CD4-positive, alpha-beta memory T cell (primary cell): ENCODE data around the gene ADAM10. TPM values are rescaled to one million over a fixed set of nuclear protein-coding genes. Genes with fewer than 3 reads are reported as not detected.

ENCODE experiments used
- CTCF ChIA-PET: fragments of 350-600 bp; sonication (Branson Sonifier 250); formaldehyde crosslinking; loops from one replicate; lab custom pipeline; 2021; ENCODE audit warnings: inconsistent platforms; ENCODE audit not compliant: partially characterized antibody; lab: Charles Lee
- POLR2A ChIA-PET: fragments of 350-600 bp; sonication (Branson Sonifier 250); formaldehyde crosslinking; loops from one replicate; lab custom pipeline; 2021; ENCODE audit not compliant: partially characterized antibody; lab: Charles Lee
- DNase-seq, 5 donors: peaks; one replicate each; pipeline versions ENCODE4 v3.0.0 to v3.0.0-alpha.2; 2020 to 2022; ENCODE audit warnings: mixed read lengths in 1 of 5
- H3K27ac ChIP-seq: one replicate; pipeline ENCODE4 v1.7.0; 2013; ENCODE audit warnings: low read depth, low read length
- H3K27me3 ChIP-seq: 2 replicates; pipeline ENCODE4 v1.7.0; 2013; ENCODE audit warnings: mild to moderate bottlenecking, low read length, moderate library complexity; ENCODE audit not compliant: insufficient read depth
- H3K36me3 ChIP-seq: 2 replicates; pipeline ENCODE4 v1.7.0; 2013; ENCODE audit warnings: mild to moderate bottlenecking, low read length, moderate library complexity; ENCODE audit not compliant: insufficient read depth
- H3K4me1 ChIP-seq: 2 replicates; pipeline ENCODE4 v1.7.0; 2013; ENCODE audit warnings: mild to moderate bottlenecking, low read length, moderate library complexity; ENCODE audit not compliant: insufficient read depth
- H3K4me3 ChIP-seq, 2 donors: one replicate each; pipeline ENCODE4 v1.7.0; 2013; ENCODE audit warnings: low read length in 2 of 2, mild to moderate bottlenecking in 1 of 2
- H3K9me3 ChIP-seq, 2 donors: one replicate each; pipeline ENCODE4 v1.7.0; 2013; ENCODE audit warnings: low read length in 2 of 2, control low read depth in 1 of 2; ENCODE audit not compliant: control insufficient read depth in 1 of 2
- H3K27ac Mint-ChIP-seq, 7 donors: one replicate each; pipeline ENCODE4 v1.8.0; 2020 to 2021; ENCODE audit warnings: mixed read lengths in 7 of 7, mild to moderate bottlenecking in 6 of 7, inconsistent platforms in 3 of 7, moderate library complexity in 3 of 7
- H3K27me3 Mint-ChIP-seq, 2 donors: one replicate each; pipeline ENCODE4 v1.8.0; 2020 to 2021; ENCODE audit warnings: mixed read lengths in 2 of 2
- H3K36me3 Mint-ChIP-seq, 2 donors: one replicate each; pipeline ENCODE4 v1.8.0; 2020 to 2021; ENCODE audit warnings: mixed read lengths in 2 of 2, inconsistent platforms in 1 of 2, mild to moderate bottlenecking in 1 of 2
- H3K4me1 Mint-ChIP-seq, 4 donors: one replicate each; pipeline ENCODE4 v1.8.0; 2020 to 2021; ENCODE audit warnings: mixed read lengths in 4 of 4, mild to moderate bottlenecking in 1 of 4
- H3K4me3 Mint-ChIP-seq, 8 donors: one replicate each; pipeline ENCODE4 v1.8.0; 2020 to 2021; ENCODE audit warnings: mixed read lengths in 8 of 8, mild to moderate bottlenecking in 7 of 8, moderate library complexity in 6 of 8, inconsistent platforms in 3 of 8
- H3K9me3 Mint-ChIP-seq, 8 donors: one replicate each; pipeline ENCODE4 v1.8.0; 2020 to 2021; ENCODE audit warnings: mixed read lengths in 8 of 8, mild to moderate bottlenecking in 5 of 8, inconsistent platforms in 3 of 8, moderate library complexity in 1 of 8
- intact Hi-C: fragments of 100-400 bp; cut with micrococcal nuclease; formaldehyde crosslinking; loops from one replicate; pipeline ENCODE4 v1.15.1; 2023
- polyA plus RNA-seq, 2 donors: library from polyadenylated mRNA; unstranded; fragments of 300-500 nt; fragmentation: Illumina TruSeq; gene quantifications; one replicate each; pipeline ENCODE4 v1.2.3, GENCODE V29; 2021
- total RNA-seq, 2 experiments: library from RNA; stranded (reverse); gene quantifications; one replicate each; pipeline ENCODE4 v1.2.3, GENCODE V29; 2021

ADAM10 gene
- total and polyA plus RNA-seq, 4 experiments from 2014 or later, result 129 to 258 (median 135) TPM

DNA sequence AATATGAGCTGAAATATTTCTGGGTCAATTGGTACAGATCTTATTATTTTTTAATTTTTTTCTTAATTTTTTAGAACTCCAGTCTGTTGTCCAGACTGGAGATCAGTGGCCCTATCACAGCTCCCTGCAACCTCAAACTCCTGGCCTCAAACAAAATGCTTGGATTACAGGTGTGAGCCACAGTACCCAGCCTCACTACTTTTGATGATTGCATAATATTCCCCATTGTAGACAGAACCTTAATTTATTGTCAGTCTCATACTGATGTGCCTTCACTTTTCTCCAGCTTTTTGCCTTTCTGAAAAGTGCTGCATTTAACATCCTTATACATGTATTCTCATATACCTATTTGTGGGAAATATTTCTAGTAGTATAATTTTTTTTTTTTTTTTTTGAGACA lies 172.8 kb downstream of the ADAM10 start:
- Histone ChIP-seq H3K4me1 (no peaks in the 10 kb centered on the region), H3K27me3 (no peaks in the 10 kb centered on the region), H3K27ac (no peak overlapping the region), H3K36me3 (no peaks in the 10 kb centered on the region), H3K9me3 (no peaks in the 10 kb centered on the region), H3K4me3 (no peak overlapping the region)
- Mint-ChIP-seq H3K27me3 (no peaks in the 10 kb centered on the region), H3K36me3 (no peaks in the 10 kb centered on the region), H3K4me3 (no peak overlapping the region), H3K27ac (no peak overlapping the region), H3K4me1 (peaks cover 6 to 11% (median 7%) of the 10 kb centered on the region in 4 donors), H3K9me3 (peaks cover 0 to 4% (median 0%) of the 10 kb centered on the region in 8 donors)
- no peak for DNase-seq
- intact Hi-C loops, result no loop called here
- POLR2A ChIA-PET, result no interaction called here
- CTCF ChIA-PET, result no interaction called here

DNA sequence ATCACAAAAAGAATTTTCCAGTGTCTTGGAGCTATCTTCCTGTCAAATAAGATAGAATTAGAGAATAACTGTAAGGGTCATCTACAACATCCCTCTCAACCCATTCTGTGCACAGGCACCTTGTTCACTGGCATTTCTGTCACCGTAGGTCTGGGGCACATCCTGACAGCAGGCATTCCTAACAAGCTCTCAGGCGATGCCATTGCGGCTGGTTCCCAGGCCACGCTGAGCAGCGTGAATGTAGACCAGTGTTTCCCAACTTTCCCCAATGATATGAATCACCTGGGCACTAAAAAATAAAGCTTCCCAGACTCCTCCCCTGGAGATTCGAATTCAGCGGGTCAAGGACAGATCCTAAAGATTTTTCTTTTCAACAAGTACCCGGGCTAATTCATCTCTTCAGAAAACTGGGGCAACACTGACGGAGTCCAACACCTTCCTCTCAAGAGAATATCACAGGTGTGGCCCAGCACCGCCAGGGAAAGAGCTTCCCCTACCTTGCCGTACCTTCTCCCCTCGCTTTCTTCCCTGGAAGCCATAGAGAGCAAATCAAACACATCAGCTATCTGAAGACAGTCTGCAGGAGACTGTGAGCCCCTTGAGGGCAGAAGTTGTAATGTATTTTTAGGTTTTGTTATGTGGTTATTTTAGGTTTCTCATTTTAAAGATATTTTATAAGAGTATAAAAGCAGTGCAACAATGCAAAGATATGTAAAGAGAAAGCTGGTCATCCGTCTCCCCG lies 174.3 kb downstream of the ADAM10 start:
- no peak for DNase-seq
- H3K4me1 Mint-ChIP-seq, result peaks cover 6 to 11% (median 7%) of the 10 kb centered on the region in 4 donors
- H3K36me3 Mint-ChIP-seq, result no peaks in the 10 kb centered on the region
- Histone ChIP-seq H3K27ac (no peak overlapping the region), H3K27me3 (no peaks in the 10 kb centered on the region), H3K4me1 (no peaks in the 10 kb centered on the region), H3K36me3 (no peaks in the 10 kb centered on the region), H3K4me3 (no peak overlapping the region), H3K9me3 (no peaks in the 10 kb centered on the region)
- no peaks in the 10 kb centered on the region for H3K27me3 Mint-ChIP-seq
- H3K27ac Mint-ChIP-seq, result peak overlapping the region in 4 of 7 donors; percentile 11 to 66 (median 44)
- peak overlapping the region in 1 of 8 donors; percentile 34 for H3K4me3 Mint-ChIP-seq
- ChIA-PET POLR2A (interaction anchor here (1.2 kb wide), 1 partner anchor 14 kb away, joined by 5 read pairs; no protein-coding TSS in a partner anchor), CTCF (interaction anchor here (1.2 kb wide), 1 partner anchor 13 kb away, joined by 4 read pairs; no protein-coding TSS in a partner anchor)
- H3K9me3 Mint-ChIP-seq, result peaks cover 0 to 4% (median 0%) of the 10 kb centered on the region in 8 donors
- intact Hi-C loops, result no loop called here

DNA sequence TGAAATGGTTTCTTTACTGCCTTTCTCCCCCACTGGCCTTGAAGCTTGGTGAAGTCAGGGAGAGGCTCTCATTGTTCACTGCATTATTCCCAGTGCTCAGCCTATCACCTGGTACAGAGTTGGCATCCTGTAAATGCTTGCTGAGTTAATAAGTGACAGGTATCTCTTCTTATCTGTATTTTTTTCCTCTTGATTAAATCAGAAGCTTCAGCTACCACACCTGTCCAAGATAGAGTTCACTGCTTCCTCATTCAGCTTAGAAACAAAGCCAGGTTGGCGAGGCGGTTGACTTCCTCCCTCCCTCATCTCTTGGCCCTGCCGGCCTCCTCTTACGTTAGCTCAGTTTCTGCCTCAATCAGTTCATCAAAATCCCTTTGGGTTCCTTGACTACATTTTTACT lies 174.9 kb downstream of the ADAM10 start:
- Mint-ChIP-seq H3K4me3 (peak overlapping the region in 1 of 8 donors; percentile 34), H3K36me3 (no peaks in the 10 kb centered on the region), H3K27ac (peak overlapping the region in 4 of 7 donors; percentile 11 to 66 (median 38)), H3K9me3 (peaks cover 0 to 4% (median 0%) of the 10 kb centered on the region in 8 donors), H3K4me1 (peaks cover 6 to 11% (median 7%) of the 10 kb centered on the region in 4 donors), H3K27me3 (no peaks in the 10 kb centered on the region)
- Histone ChIP-seq H3K27ac (no peak overlapping the region), H3K4me3 (no peak overlapping the region), H3K27me3 (no peaks in the 10 kb centered on the region), H3K4me1 (no peaks in the 10 kb centered on the region), H3K9me3 (peaks cover 0 to 2% of the 10 kb centered on the region in 2 donors), H3K36me3 (no peaks in the 10 kb centered on the region)
- CTCF ChIA-PET, result interaction anchor here (1.2 kb wide), 1 partner anchor 14 kb away, joined by 4 read pairs; no protein-coding TSS in a partner anchor
- POLR2A ChIA-PET, result no interaction called here
- intact Hi-C loops, result no loop called here
- no peak for DNase-seq

DNA sequence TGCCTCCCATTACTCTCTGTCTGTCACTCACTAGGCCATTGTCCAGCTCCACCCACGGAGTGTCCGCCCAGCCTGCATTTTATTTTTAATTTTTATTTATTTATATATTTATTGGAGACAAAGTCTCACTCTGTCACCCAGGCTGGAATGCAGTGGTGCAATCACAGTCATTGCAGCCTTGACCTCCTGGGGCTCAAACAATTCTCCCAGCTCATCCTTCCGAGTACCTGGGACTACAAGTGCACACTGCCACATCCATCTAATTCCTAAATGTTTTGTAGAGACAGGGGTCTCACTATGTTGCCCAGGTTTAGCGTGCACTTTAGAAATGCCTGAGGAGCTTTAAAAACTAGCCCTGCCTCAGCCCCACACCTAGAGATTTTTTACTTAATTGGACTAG lies 176.2 kb downstream of the ADAM10 start:
- H3K27ac Mint-ChIP-seq, result no peak overlapping the region
- CTCF ChIA-PET, result interaction anchor here (1.3 kb wide), 1 partner anchor 11 kb away, joined by 4 read pairs; no protein-coding TSS in a partner anchor
- no peaks in the 10 kb centered on the region for H3K36me3 ChIP-seq
- POLR2A ChIA-PET, result no interaction called here
- no peak for DNase-seq
- H3K4me1 ChIP-seq, result peaks cover 4% of the 10 kb centered on the region
- intact Hi-C loops, result no loop called here
- no peaks in the 10 kb centered on the region for H3K27me3 Mint-ChIP-seq
- no peak overlapping the region for H3K27ac ChIP-seq
- H3K9me3 Mint-ChIP-seq, result peaks cover 0 to 7% (median 0%) of the 10 kb centered on the region in 8 donors
- H3K4me1 Mint-ChIP-seq, result peaks cover 6 to 16% (median 10%) of the 10 kb centered on the region in 4 donors
- H3K36me3 Mint-ChIP-seq, result no peaks in the 10 kb centered on the region
- H3K9me3 ChIP-seq, result peaks cover 0 to 5% of the 10 kb centered on the region in 2 donors
- H3K4me3 Mint-ChIP-seq, result no peak overlapping the region
- no peak overlapping the region for H3K4me3 ChIP-seq
- H3K27me3 ChIP-seq, result no peaks in the 10 kb centered on the region

DNA sequence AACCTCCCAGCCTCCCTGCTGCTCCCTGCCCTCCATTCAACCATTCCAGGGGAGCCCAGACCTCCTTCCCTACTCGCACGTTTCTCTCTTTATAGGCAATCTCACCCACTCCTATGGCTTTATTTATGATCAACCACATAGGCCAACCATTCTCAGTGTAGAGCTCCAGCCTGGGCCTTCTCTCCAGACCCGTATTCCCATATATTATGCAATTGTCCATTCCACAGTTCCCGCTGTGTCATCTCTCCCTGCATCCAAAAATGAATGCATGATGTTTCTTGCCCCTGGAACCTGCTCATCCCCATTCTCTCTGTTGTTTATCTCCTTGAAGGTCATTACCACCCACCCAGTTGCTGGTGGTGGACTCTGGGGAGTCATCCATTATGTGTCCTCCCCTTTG lies 177.0 kb downstream of the ADAM10 start:
- H3K9me3 ChIP-seq, result peaks cover 0 to 5% of the 10 kb centered on the region in 2 donors
- H3K36me3 Mint-ChIP-seq, result no peaks in the 10 kb centered on the region
- no peak overlapping the region for H3K27ac ChIP-seq
- CTCF ChIA-PET, result no interaction called here
- POLR2A ChIA-PET, result no interaction called here
- H3K27me3 ChIP-seq, result no peaks in the 10 kb centered on the region
- peaks cover 0 to 7% (median 0%) of the 10 kb centered on the region in 8 donors for H3K9me3 Mint-ChIP-seq
- H3K36me3 ChIP-seq, result no peaks in the 10 kb centered on the region
- intact Hi-C loops, result no loop called here
- no peak overlapping the region for H3K4me3 Mint-ChIP-seq
- H3K4me1 ChIP-seq, result peaks cover 8% of the 10 kb centered on the region
- H3K4me3 ChIP-seq, result no peak overlapping the region
- peaks cover 8 to 21% (median 12%) of the 10 kb centered on the region in 4 donors for H3K4me1 Mint-ChIP-seq
- no peak for DNase-seq
- H3K27ac Mint-ChIP-seq, result peak overlapping the region in 1 of 7 donors; percentile 57
- H3K27me3 Mint-ChIP-seq, result no peaks in the 10 kb centered on the region

DNA sequence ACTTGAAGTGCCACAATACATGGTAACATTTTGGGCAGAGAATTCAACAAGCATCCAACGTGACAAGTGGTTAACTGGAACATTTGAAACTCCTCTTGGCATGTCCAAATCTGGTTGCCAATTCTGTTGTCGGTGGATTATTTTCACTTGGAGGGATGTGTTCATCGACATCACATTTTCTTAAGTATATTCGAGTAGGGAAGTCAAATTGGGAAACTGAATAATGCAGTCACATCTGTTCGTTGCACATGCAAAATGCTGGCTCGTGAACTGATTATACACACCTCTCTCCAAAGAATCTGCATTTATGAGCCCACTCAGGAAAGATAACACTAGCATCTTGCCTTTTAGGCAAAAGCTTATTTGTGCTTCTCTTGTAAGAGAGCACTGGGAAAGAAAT lies 178.0 kb downstream of the ADAM10 start:
- H3K36me3 Mint-ChIP-seq, result no peaks in the 10 kb centered on the region
- H3K4me1 Mint-ChIP-seq, result peaks cover 9 to 21% (median 12%) of the 10 kb centered on the region in 4 donors
- intact Hi-C loops, result no loop called here
- Histone ChIP-seq H3K4me3 (no peak overlapping the region), H3K27me3 (no peaks in the 10 kb centered on the region), H3K9me3 (peaks cover 0 to 5% of the 10 kb centered on the region in 2 donors), H3K36me3 (no peaks in the 10 kb centered on the region), H3K27ac (no peak overlapping the region), H3K4me1 (peaks cover 8% of the 10 kb centered on the region)
- H3K9me3 Mint-ChIP-seq, result peaks cover 0 to 5% (median 0%) of the 10 kb centered on the region in 8 donors
- H3K27ac Mint-ChIP-seq, result no peak overlapping the region
- DNase-seq, result no peak
- POLR2A ChIA-PET, result no interaction called here
- H3K4me3 Mint-ChIP-seq, result no peak overlapping the region
- CTCF ChIA-PET, result no interaction called here
- H3K27me3 Mint-ChIP-seq, result no peaks in the 10 kb centered on the region

DNA sequence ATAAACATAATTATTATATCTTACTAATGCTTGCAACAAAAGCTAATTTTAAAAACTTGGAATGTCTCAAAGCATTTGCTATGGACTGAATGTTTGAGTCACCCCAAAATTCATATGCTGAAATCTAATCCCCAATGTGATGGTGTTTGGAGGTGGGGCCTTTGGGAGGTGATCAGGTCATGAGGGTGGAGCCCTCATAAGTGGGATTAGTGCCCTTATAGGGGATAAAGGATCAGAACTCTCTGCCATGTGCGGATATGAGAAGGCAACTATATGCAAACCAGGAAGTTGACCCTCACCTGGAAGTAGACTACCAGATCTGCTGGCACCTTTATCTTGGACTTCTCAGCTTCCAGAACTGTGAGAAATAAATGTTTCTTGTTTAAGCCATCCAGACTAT lies 180.1 kb downstream of the ADAM10 start:
- Mint-ChIP-seq H3K9me3 (peaks cover 0 to 5% (median 0%) of the 10 kb centered on the region in 8 donors), H3K4me3 (no peak overlapping the region)

More for the DNA sequence above, 180.1 kb downstream of the ADAM10 start:
- intact Hi-C loops, result no loop called here
- Histone ChIP-seq H3K36me3 (no peaks in the 10 kb centered on the region), H3K4me3 (no peak overlapping the region), H3K27ac (no peak overlapping the region), H3K4me1 (peaks cover 8% of the 10 kb centered on the region), H3K27me3 (no peaks in the 10 kb centered on the region), H3K9me3 (peaks cover 0 to 5% of the 10 kb centered on the region in 2 donors)
- Mint-ChIP-seq H3K4me1 (peaks cover 2 to 11% (median 7%) of the 10 kb centered on the region in 4 donors), H3K27ac (no peak overlapping the region), H3K36me3 (no peaks in the 10 kb centered on the region), H3K27me3 (no peaks in the 10 kb centered on the region)
- CTCF ChIA-PET, result no interaction called here
- no peak for DNase-seq
- POLR2A ChIA-PET, result interaction anchor here (0.5 to 1.2 kb wide), 2 partner anchors 11 to 19 kb away, joined by 3 read pairs; no protein-coding TSS in a partner anchor
